Stimulated activated CD4-positive, alpha-beta T cell treated with anti-CD3 and anti-CD28 coated beads, Interleukin-1b, Interleukin-23, amount 100 ng/mL, for 1 hour (primary cell): ENCODE data around the gene EPHX1.
"Not testable (repeated sequence)": the region's sequence is repeated elsewhere in the genome, so short reads cannot be mapped to it uniquely, and the experiment has no call there.

Source experiments
- DNase-seq, 2 donors: peaks; one replicate each; pipeline ENCODE4 v3.0.0-alpha.2; 2020; ENCODE audit warnings: low read depth in 2 of 2

Gene EPHX1

DNA sequence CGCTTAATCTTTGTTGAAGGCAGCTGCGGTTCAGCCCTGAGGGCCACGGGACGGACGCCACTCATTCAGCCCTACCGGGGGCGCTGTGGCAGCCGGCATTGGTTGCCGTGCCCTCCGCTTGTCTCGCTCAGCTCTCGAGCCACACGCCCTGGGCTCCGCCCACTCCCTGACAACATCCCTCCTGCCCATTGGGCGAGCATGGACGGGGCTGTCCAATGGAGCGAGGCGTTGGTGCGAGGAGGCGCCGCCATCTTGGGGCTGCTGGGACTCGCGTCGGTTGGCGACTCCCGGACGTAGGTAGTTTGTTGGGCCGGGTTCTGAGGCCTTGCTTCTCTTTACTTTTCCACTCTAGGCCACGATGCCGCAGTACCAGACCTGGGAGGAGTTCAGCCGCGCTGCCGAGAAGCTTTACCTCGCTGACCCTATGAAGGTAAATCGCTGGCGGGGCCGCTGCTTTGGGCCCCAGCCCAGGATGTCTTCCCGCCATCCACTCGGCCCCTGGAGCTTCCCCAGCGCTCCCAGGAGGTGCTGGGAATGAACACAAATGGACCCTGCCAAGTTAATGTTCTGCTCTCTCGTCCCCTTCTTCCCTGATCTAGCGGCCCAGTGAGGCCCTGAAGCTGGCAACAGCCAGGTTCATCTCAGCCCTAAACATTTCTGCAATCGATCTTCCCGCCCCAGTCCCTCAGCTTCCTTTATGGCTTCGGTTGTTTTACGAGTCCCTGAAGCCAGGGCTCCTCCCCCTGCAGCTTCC, 32.2 kb upstream of the EPHX1 start, which contains the start of gene SRP9:
Gene SRP9 (plus strand): TSS at position 244 of the 754 bp plus-strand sequence. CDS start 115 bp downstream, at position 359.
- DNase-seq: peak; percentile 89 to 97

- no peak for DNase-seq
Observed at GRCh38 chr1:225778337-225778669, 31.6 kb upstream of the EPHX1 start.

GRCh38 chr1:225779165-225779564, 30.8 kb upstream of the EPHX1 start:
- not testable (repeated sequence) for DNase-seq

GRCh38 chr1:225780134-225780533, 29.8 kb upstream of the EPHX1 start:
- no peak for DNase-seq

DNA sequence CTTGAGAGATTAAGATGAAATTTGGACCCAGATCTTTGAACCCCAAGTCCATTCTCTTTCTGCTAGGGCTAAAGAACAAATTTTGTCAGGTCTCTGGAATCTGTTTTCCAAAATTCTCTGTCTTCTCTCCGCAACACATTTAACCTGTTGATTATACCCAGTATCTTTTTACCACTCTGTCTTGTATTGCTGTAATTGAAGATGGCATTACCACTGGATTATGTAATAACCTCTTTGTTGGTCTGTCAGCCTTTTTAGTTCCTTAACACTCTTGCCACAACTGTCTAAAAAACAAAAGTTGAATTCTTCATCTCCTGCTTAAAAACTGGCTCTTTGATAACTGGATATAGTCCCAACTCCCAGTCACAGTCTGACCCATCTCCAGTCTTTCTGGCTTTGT, 29.3 kb upstream of the EPHX1 start:
- DNase-seq: no peak

DNA sequence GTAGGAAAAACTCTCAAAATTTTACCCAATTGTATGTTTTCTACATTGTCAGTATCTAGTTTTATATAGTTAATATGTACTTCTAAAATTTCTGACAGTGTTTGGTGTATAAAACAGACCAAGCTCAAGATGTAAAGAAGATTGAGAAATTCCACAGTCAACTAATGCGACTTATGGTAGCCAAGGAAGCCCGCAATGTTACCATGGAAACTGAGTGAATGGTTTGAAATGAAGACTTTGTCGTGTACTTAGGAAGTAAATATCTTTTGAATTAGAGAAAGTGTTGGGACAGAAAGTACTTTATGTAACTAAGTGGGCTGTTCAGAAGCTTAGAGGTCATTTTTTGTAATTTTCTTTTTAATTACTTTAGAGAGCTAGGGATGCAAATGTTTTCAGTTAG, 20.8 kb upstream of the EPHX1 start:
- DNase-seq: not testable (repeated sequence)

DNA sequence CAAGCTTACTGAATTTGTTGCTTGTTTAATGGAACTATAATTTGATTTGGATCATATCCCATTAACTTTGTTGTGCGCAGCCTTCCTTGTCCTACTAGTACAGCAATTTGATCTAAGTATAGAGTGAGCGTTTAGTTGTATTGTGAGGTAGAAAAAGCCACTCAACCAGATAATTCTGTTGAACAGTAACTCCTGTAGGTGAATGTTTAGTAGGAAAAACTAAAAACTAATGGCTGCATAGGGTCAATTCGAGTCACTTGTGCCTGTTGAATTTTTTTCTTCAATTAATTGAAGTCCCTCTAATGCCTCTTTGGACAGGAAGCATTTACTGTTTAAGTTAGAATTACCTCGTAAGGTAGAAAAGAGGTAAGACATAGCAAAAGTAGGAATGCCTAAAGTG, 15.0 kb upstream of the EPHX1 start:
- no peak for DNase-seq

DNA sequence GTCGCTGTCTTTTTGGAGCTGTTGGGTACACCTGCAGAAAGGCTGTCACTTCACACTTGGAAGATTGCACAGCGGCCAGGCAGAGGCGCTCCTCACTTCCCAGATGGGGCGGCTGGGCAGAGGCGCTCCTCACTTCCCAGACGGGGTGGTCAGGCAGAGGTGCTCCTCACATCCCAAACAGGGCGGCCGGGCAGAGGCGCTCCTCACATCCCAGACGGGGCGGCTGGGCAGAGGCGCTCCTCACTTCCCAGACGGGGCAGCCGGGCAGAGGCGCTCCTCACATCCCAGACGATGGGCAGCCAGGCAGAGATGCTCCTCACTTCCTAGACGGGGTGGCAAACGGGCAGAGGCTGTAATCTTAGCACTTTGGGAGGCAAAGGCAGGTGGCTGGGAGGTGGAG, 13.8 kb upstream of the EPHX1 start:
- not testable (repeated sequence) for DNase-seq

- not testable (repeated sequence) for DNase-seq
Observed at GRCh38 chr1:225801146-225801545, 8.8 kb upstream of the EPHX1 start.

DNA sequence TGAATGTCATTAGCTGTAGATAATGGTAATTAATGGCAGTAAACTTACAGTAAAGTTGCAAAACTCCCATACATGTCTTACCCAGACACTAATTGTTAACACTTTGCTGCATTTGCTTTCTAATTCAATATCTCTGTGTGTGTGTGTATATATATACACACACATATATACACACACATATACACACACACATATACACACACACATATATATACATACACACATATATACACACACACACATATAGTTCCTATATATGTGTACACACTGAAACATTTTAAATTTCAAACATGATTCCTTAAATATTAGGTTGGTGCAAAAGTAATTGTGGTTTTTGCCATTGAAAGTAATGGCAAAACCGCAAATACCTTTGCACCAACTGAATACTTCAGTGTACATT, 3.7 kb upstream of the EPHX1 start:
- no peak for DNase-seq

DNA sequence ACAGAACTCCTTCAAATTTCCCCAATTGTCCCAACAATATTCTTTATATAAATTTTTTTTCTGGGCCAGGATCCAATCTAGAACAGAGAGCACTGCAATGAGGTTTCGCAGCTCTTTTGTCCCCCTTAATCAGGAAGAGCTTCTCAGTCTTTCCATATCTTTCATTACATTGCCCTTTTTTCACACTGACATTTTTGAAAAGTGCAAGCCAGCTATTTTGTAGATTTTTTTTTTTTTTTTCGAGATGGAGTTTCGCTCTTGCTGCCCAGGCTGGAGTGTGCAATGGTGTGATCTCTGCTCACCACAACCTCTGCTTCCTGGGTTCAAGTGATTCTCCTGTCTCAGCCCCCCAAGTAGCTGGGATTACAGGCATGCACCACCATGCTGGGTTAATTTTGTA, 3.2 kb upstream of the EPHX1 start:
- not testable (repeated sequence) for DNase-seq

DNA sequence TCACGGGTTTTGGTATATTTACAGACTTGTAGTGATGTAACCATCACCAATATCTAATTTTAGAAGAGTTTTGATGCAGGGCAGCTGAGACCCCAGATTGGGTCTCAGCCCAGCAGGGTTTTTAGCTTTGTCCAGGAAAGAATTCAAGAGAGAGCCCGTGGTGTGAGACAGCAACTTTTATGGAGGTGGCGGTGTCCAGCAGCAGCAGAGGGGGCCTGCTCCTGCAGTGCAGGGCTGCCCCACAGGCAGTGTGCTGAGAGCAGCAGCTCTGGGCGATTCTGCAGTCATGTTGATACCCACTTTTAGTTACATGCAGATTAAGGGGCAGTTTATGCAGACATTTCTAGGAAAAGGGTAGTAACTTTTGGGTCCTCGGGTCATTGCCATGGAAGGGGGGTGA, 1.8 kb upstream of the EPHX1 start:
- DNase-seq: no peak

DNA sequence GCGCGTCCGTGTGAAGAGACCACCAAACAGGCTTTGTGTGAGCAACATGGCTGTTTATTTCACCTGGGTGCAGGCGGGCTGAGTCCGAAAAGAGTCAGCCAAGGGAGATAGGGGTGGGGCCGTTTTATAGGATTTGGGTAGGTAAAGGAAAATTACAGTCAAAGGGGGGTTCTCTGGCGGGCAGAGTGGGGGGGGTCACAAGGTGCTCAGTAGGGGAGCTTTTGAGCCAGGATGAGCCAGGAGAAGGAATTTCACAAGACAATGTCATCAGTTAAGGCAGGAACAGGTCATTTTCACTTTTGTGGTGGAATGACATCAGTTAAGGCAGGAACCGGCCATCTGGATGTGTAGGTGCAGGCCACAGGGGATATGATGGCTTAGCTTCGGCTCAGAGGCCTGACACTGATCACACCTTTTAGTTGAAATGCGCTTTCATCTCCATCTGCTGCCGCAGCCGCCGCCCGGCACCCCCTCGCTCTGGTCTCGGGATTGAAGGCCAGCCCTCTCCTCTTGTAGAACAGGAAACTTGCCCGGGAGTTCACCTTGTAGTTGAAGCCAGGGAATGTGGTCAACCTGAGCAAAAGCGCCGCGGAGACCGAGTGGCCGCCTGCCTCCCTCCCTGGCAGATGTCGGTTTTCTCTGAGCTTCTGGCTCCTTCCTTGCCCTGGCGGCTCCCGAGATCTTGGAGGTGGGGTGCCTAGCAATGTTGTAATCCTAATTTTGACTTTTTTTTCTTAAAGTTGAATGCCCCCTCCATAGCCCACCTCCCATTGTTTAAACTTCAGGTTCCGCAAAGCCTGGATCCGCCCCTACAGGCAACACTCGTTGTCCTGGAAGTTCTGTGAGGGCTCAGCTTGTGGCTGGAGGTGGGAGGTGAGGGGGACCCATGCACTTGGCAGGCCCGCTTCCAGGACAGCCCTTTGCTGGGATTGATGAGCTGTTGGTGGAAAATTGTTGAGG, 935 bp downstream of the EPHX1 start:
- not testable (repeated sequence) for DNase-seq

- DNase-seq: no peak
Observed at GRCh38 chr1:225811622-225812487, 1.9 kb downstream of the EPHX1 start.

DNA sequence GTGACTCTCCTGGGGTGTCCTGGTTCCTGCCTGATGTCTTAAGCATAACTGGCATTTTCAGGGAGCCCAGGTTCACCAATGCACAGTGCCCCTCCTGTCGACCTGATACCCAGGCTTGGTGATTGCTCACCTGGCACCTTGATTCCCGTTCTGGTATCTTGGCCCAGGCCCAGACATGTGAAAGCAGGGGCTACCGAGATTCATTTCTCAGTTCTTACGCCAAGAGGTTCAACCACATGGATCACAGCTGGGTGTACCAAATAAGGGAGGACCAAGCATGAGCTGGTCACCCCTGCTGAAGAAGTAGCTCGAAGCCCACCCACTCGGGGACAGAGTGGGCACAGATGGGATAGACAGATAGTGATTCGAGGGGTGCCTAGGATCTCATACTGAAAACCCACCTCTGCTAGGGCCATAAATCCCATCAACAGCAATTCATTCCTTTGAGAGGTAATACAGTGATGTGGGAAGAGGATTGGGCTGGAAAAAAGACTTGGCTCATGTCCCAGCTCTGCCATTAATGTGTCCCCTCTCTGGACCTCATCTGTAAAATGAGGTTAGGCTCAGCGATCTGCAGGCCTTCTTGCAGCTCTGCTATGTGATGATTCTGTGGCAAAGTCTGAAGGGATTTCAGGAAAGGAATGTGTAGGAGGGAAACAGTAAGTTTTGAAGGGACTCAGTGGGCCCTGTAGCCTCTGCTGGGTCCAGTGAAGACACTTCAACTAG, 2.7 kb downstream of the EPHX1 start:
- no peak for DNase-seq

GRCh38 chr1:225813214-225813964, 3.5 kb downstream of the EPHX1 start:
- no peak for DNase-seq

DNA sequence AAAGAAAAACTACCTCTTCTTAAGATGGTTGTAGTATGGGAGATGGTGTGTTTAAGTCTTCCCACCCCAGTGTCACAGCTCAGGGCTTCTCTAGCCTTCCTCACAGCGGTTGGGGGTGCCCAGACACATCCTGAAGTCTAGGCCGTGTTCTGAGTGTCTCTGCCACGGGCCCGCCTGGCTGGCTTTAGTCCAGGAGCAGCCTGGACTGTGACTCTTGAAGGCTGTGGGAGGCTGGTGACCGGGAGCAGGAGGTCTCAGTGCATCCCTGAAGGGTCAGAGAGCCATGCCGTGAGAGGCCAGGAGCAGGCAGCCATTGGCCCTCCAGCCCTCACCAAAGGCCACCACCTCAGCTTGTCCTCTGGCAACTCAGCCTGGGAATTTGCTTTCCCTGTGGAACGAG, 4.5 kb downstream of the EPHX1 start:
- DNase-seq: no peak

DNA sequence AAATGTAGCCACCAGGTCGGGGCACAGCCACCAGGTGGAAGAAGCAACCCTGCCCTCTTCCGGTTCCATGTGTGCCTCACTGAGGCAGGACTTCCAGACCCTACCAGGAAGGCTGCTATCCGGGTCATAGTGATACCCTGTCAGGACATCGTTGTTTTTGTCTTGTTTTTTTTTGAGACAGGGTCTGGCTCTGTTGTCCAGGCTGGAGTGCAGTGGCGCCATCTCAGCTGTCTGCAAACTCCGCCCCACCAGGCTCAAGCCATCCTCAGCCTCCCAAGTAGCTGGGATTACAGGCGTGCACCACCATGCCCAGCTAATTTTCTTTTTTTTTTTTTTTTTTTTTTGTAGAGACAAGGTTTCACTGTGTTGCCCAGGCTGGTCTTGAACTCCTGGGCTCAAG, 5.2 kb downstream of the EPHX1 start:
- DNase-seq: not testable (repeated sequence)

GRCh38 chr1:225815526-225816178, 5.7 kb downstream of the EPHX1 start:
- DNase-seq: no peak
